Lower lobe of right lung (tissue), 2 donors: Measurements from ENCODE around the gene PANK4. TPM values are rescaled to one million over a fixed set of nuclear protein-coding genes. Genes with fewer than 3 reads are reported as not detected.

Source experiments
- ATAC-seq, 2 donors: fragments of 200-7000 bp; cut with Tn5 transposase; one replicate each; pipeline ENCODE4 v1.9.1; 2020 to 2022; ENCODE audit warnings: mild to moderate bottlenecking in 2 of 2, moderate library complexity in 2 of 2
- DNase-seq: peaks from one replicate; pipeline ENCODE4 v3.0.0-alpha.2; 2020
- H3K27ac ChIP-seq: fragments of 200-600 bp; one replicate; pipeline ENCODE4 v1.8.0; 2022
- H3K27me3 ChIP-seq: fragments of 200-600 bp; one replicate; pipeline ENCODE4 v1.8.0; 2022; ENCODE audit warnings: low read depth
- H3K36me3 ChIP-seq: fragments of 200-600 bp; one replicate; pipeline ENCODE4 v1.8.0; 2022; ENCODE audit warnings: mild to moderate bottlenecking
- H3K4me1 ChIP-seq: fragments of 200-600 bp; one replicate; pipeline ENCODE4 v1.8.0; 2022
- H3K4me3 ChIP-seq: fragments of 200-600 bp; one replicate; pipeline ENCODE4 v1.8.0; 2022; ENCODE audit warnings: mild to moderate bottlenecking
- H3K9me3 ChIP-seq: fragments of 200-600 bp; one replicate; pipeline ENCODE4 v1.8.0; 2022
- CTCF ChIP-seq: fragments of 200-600 bp; IDR thresholded peaks from one replicate; pipeline ENCODE4 v1.8.0; 2022; ENCODE audit warnings: antibody characterized with exemption, mild to moderate bottlenecking
- intact Hi-C: fragments of 100-400 bp; cut with DNase I; formaldehyde crosslinking; loops from one replicate; pipeline ENCODE4 v1.11.0; 2022
- total RNA-seq: library from RNA; stranded (reverse); fragmentation: NEBNext Ultra II Directional; extraction: Animal tissue kit (Norgen Biotek cat#: 25700); gene quantifications from one replicate; pipeline ENCODE4 v1.2.1, GENCODE V29; 2021
- donor health status: DM: no; HTN: yes; CAD: no; lungs with severe emphysema.

PANK4 gene
- total RNA-seq, 1 donor from 2014 or later = 39.2 TPM

DNA sequence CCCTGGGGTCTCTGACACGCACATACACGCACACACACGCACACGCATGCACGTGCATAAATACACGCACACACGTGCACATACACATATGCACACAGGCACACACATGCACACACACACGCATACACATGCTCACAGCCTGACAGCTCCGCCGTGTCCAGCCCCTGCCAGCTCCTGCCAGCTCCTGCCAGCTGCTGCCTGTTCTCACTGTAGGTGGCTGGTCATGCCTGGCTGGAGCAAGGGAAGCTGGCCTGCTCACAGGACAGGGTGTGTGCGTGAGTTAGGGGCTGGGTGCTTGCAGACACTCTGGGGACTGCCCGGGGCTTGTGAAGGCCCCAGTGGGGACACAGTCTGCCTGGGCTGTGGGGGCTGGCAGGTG, 45.4 kb downstream of the PANK4 start:
- DNase-seq (no peak), ATAC-seq (no peak)
- no peaks in the 10 kb centered on the region for H3K4me1 ChIP-seq
- H3K4me3 ChIP-seq = no peak overlapping the region
- intact Hi-C loops = no loop called here
- TF ChIP-seq CTCF = no peak
- no peak overlapping the region for H3K27ac ChIP-seq
- no peaks in the 10 kb centered on the region for H3K9me3 ChIP-seq
- H3K27me3 ChIP-seq = no peaks in the 10 kb centered on the region
- H3K36me3 ChIP-seq = no peaks in the 10 kb centered on the region

DNA sequence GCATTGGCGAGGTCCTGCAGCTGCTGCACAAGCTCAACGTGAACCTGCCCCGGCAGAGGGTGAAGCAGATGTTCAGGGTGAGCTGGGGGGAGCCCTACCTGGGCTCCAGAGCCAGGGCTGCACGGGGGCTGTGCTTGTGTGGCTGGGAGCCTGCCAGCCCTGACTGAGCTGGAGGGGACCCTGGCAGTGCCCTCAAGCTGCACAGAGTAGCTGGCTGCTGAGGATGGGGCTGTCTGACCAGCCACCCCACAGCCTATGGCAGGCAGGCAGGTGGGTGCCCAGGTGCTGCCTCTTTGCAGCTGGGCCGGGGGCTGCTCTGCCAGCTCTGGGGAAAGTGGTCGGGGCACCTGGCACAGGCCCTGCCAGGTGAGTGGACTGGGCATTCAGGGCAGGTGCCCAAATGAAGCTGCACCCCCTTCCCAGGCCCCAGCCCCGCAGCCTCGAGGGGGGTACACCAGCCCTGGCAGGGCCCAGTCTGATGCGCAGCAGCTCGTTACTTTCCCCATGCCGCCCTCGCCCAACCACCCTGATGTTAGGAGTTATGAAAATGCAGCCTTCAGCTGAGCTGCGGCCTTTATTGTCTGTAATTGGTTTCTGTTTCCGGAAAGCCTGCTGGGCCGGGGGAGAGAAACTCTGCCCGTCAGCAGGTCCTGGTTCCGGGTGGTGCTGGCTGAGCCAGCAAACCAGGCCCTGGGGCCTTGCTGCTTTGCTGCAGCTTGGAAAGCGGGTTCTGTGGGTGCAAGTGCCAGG, 46.0 kb downstream of the PANK4 start:
- Histone ChIP-seq H3K27me3 (no peaks in the 10 kb centered on the region), H3K27ac (no peak overlapping the region), H3K4me1 (no peaks in the 10 kb centered on the region), H3K4me3 (no peak overlapping the region), H3K9me3 (no peaks in the 10 kb centered on the region), H3K36me3 (no peaks in the 10 kb centered on the region)
- no peak for DNase-seq
- intact Hi-C loops = no loop called here
- no peak for ATAC-seq
- no peak for TF ChIP-seq CTCF

- ATAC-seq = no peak
- TF ChIP-seq CTCF = no peak
- H3K4me1 ChIP-seq = no peaks in the 10 kb centered on the region
- H3K4me3 ChIP-seq = no peak overlapping the region
- intact Hi-C loops = no loop called here
- H3K27ac ChIP-seq = no peak overlapping the region
- DNase-seq = no peak
- no peaks in the 10 kb centered on the region for H3K9me3 ChIP-seq
- H3K27me3 ChIP-seq = peaks cover 4% of the 10 kb centered on the region
- H3K36me3 ChIP-seq = no peaks in the 10 kb centered on the region
Observed at GRCh38 chr1:2479618-2480017, 46.8 kb downstream of the PANK4 start.

DNA sequence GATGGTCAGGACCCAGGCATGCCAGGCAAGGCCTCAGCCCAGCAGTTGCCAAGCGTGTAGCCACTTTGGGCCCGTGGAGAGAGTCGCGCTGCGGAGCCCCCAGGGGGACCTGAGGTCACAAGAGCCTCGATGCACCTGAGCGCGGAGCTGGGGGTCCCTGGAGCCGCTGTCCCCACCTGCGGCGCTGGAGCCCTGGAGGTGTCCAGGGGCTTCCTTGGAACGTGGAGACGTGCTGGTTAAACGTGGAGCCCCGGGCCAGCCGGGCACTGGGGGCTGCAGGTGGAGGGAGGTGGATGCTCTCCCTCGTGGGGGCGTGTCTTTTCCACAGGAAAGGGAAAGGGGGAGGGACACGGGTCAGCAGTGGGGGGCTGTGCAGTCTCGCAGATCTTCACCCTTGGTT, 47.2 kb downstream of the PANK4 start:
- no peaks in the 10 kb centered on the region for H3K4me1 ChIP-seq
- H3K27ac ChIP-seq = no peak overlapping the region
- intact Hi-C loops = no loop called here
- H3K27me3 ChIP-seq = peaks cover 5% of the 10 kb centered on the region
- TF ChIP-seq CTCF = no peak
- H3K36me3 ChIP-seq = no peaks in the 10 kb centered on the region
- DNase-seq (no peak), ATAC-seq (no peak)
- no peaks in the 10 kb centered on the region for H3K9me3 ChIP-seq
- no peak overlapping the region for H3K4me3 ChIP-seq

DNA sequence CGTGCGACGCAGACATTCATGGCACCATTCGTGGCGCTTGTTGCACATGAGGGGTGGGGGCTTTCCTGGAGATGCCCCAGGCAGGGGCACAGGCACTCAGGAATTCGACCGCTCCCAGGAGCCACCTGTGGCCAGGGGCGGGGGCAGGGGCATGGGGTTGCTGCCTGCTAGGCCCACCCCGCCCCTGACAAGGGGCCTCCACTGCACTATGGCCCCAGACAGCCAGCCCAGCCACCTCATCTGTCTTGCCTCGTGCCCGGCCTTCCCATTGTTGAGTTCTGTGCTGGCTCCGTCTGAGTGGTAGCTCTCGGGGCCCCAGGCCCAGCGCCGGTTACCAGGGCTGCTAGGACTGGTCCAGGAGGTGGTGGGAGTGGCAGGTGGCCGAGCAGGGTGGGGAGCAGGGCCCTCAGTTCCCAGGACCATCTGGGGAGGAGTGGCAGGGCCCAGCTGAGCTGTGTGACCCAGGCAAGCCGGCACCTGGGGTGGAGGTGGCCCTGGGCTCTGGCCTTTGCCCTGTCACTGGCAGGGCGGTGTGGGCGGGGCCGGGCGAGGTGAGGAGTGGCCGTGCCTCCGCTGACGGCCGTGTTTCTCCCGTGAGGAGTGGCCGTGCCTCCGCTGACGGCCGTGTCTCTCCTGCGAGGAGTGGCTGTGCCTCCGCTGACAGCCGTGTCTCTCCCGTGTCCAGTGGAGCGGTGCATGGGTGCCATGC, 48.5 kb downstream of the PANK4 start:
- Histone ChIP-seq H3K9me3 (no peaks in the 10 kb centered on the region), H3K4me3 (no peak overlapping the region), H3K4me1 (no peaks in the 10 kb centered on the region), H3K27me3 (peaks cover 5% of the 10 kb centered on the region), H3K36me3 (no peaks in the 10 kb centered on the region), H3K27ac (no peak overlapping the region)
- intact Hi-C loops = no loop called here
- ATAC-seq (no peak), DNase-seq (no peak)
- TF ChIP-seq CTCF = no peak
